ENCODE measurements around the gene WFDC8. TPM values are rescaled to one million over a fixed set of nuclear protein-coding genes. Genes with fewer than 3 reads are reported as not detected.

The WFDC8 gene
- total RNA-seq (2021) (not detected in 3 replicates), Bru-seq, nascent RNA (percentile 3 among the genes with signal in this experiment)
- long read RNA-seq, experiment 1 = 0 reads
- long read RNA-seq, experiment 2 = 0 reads
- long read RNA-seq, experiment 3 = 0 reads

GRCh38 chr20:45579184-45579583 lies at the start of gene WFDC8:
TSS of gene WFDC8 (minus strand) at chr20:45579284. CDS start at chr20:45579247, 37 bp downstream.
- no peaks in the 10 kb centered on the region for H3K27me3 Mint-ChIP-seq (ENCODE audit: low read depth)
- no peak within 1 kb of the TSS for H3K4me3 Mint-ChIP-seq
- POLR2A ChIA-PET = no interaction called here
- TF ChIP-seq TEAD1 (CRISPR knock-in tag; IDR thresholded peaks at IDR 0.05) = no peak
- TF ChIP-seq USF1 (CRISPR knock-in tag; IDR thresholded peaks at IDR 0.05) = no peak
- no peak for TF ChIP-seq NR2C2 (CRISPR knock-in tag; IDR thresholded peaks at IDR 0.05)
- no peak for TF ChIP-seq ZNF512 (CRISPR knock-in tag; IDR thresholded peaks at IDR 0.05; ENCODE audit: borderline replicate concordance)
- TF ChIP-seq SMAD4 (CRISPR knock-in tag; IDR thresholded peaks at IDR 0.05) = no peak
- TF ChIP-seq PRDM15 (CRISPR knock-in tag; IDR thresholded peaks at IDR 0.05) = no peak
- no peak for TF ChIP-seq ZNF532 (CRISPR knock-in tag; IDR thresholded peaks at IDR 0.05; ENCODE audit: borderline replicate concordance)
- TF ChIP-seq FOXJ3 (CRISPR knock-in tag; IDR thresholded peaks at IDR 0.05; ENCODE audit: borderline replicate concordance) = no peak
- TF ChIP-seq HMGA2 (CRISPR knock-in tag; IDR thresholded peaks at IDR 0.05) = no peak
- H3K4me1 Mint-ChIP-seq = peaks cover 53% of the 10 kb centered on the region
- DNase-seq (ENCODE audit: low spot score) (no peak), ATAC-seq (no peak)
- peak within 1 kb of the TSS; percentile 84 for H3K27ac Mint-ChIP-seq
- H3K36me3 Mint-ChIP-seq = 0 out of 2 replicates have a peak, but pooled peaks cover under 1% of the 10 kb centered on the region
- CTCF ChIA-PET = interaction anchor here (0.6 to 2.1 kb wide), 3 partner anchors 50 to 192 kb away, joined by 5 to 6 read pairs (median 6); partner anchors contain the start of genes SPINT3 and WFDC10A
- H3K9me3 Mint-ChIP-seq = peaks cover 5% of the 10 kb centered on the region; the same call in 1 of the 2 replicates

GRCh38 chr20:45626540-45626939 lies 47.5 kb upstream of the WFDC8 start:
- ChIA-PET CTCF (no interaction called here), POLR2A (interaction anchor here (0.6 kb wide), 1 partner anchor 284 kb away, joined by 4 read pairs; no protein-coding TSS in a partner anchor)
- peaks cover 4% of the 10 kb centered on the region; the same call in 1 of the 2 replicates for H3K27me3 Mint-ChIP-seq (ENCODE audit: low read depth)
- peaks cover 8% of the 10 kb centered on the region for H3K4me1 Mint-ChIP-seq
- ATAC-seq = no peak
- H3K9me3 Mint-ChIP-seq = peaks cover 4% of the 10 kb centered on the region; the same call in 1 of the 2 replicates
- peaks cover 1% of the 10 kb centered on the region; the same call in 1 of the 2 replicates for H3K36me3 Mint-ChIP-seq
- no peak overlapping the region for H3K27ac Mint-ChIP-seq
- DNase-seq (ENCODE audit: low spot score) = no peak
- H3K4me3 Mint-ChIP-seq = no peak overlapping the region
- TF ChIP-seq ZNF425 (CRISPR knock-in tag; conservative IDR thresholded peaks at IDR 0.05) (no peak), STAT6 (CRISPR knock-in tag; conservative IDR thresholded peaks at IDR 0.05; ENCODE audit: low read depth) (no peak), ZNF138 (CRISPR knock-in tag; conservative IDR thresholded peaks at IDR 0.05) (no peak), ZNF317 (CRISPR knock-in tag; IDR thresholded peaks at IDR 0.05; ENCODE audit: borderline replicate concordance, low read depth) (no peak), RELA (CRISPR knock-in tag; IDR thresholded peaks at IDR 0.05; ENCODE audit: borderline replicate concordance) (no peak), JUN (CRISPR knock-in tag; IDR thresholded peaks at IDR 0.05) (no peak), ZMAT4 (CRISPR knock-in tag; IDR thresholded peaks at IDR 0.05) (no peak), USF1 (CRISPR knock-in tag; IDR thresholded peaks at IDR 0.05) (no peak)
